B cell (primary cell): ENCODE results near the gene DDR1. TPM values are rescaled to one million over a fixed set of nuclear protein-coding genes. Genes with fewer than 3 reads are reported as not detected.

Experiments
- ATAC-seq: fragments of 200-7000 bp; cut with Tn5 transposase; one replicate; pipeline ENCODE4 v1.10.0; 2021; ENCODE audit warnings: low read depth, mild to moderate bottlenecking, moderate number of reproducible peaks, moderate library complexity
- CTCF ChIA-PET: fragments of 350-600 bp; sonication (Branson Sonifier 250); formaldehyde crosslinking; loops from one replicate; lab custom pipeline; 2021; ENCODE audit warnings: antibody characterized with exemption, inconsistent platforms; lab: Charles Lee
- POLR2A ChIA-PET: fragments of 350-600 bp; sonication (Branson Sonifier 250); formaldehyde crosslinking; loops from one replicate; lab custom pipeline; 2021; ENCODE audit warnings: antibody characterized with exemption; lab: Charles Lee
- DNase-seq: peaks from one replicate; pipeline ENCODE4 v3.0.0; 2013
- H2AFZ ChIP-seq: 2 replicates; pipeline ENCODE4 v1.6.1; 2012; ENCODE audit warnings: mild to moderate bottlenecking, low read depth, low read length; ENCODE audit not compliant: insufficient read depth, poor library complexity, severe bottlenecking
- H3K27ac ChIP-seq, 2 donors: 1 replicate in 1 of 2; 2 replicates in 1 of 2; pipeline ENCODE4 v1.5.1; 2012 to 2013; ENCODE audit warnings: low read length in 2 of 2, mild to moderate bottlenecking in 2 of 2, moderate library complexity in 1 of 2
- H3K27me3 ChIP-seq, 4 experiments: fragments of 200-600 bp in 1 of 4; sonication (generic) in 1 of 4; replicated peaks in 1 of 4; 1 replicate in 2 of 4; 2 replicates in 2 of 4; pipeline versions ENCODE4 v1.6.1 to v1.7.0; 2013 to 2016; ENCODE audit warnings: low read length in 3 of 4, mild to moderate bottlenecking in 2 of 4, mixed read lengths in 1 of 4, moderate library complexity in 1 of 4; ENCODE audit not compliant: insufficient read depth in 4 of 4, control insufficient read depth in 3 of 4; ENCODE audit errors: control extremely low read depth in 1 of 4
- H3K36me3 ChIP-seq, 2 experiments: replicated peaks in 1 of 2; 1 replicate in 1 of 2; 2 replicates in 1 of 2; pipeline versions ENCODE4 v1.6.1 to v1.7.1; 2013; ENCODE audit warnings: low read length in 1 of 2; ENCODE audit not compliant: insufficient read depth in 2 of 2, control insufficient read depth in 1 of 2; ENCODE audit errors: control extremely low read depth in 1 of 2, extremely low read depth in 1 of 2
- H3K4me1 ChIP-seq, 2 donors: fragments of 200-600 bp in 1 of 2; sonication (generic) in 1 of 2; 1 replicate in 1 of 2; 2 replicates in 1 of 2; pipeline versions ENCODE4 v1.5.1 to v1.6.1; 2013 to 2017; ENCODE audit warnings: low read length in 2 of 2; ENCODE audit not compliant: control insufficient read depth in 2 of 2, insufficient read depth in 2 of 2
- H3K4me2 ChIP-seq: replicated peaks from 2 replicates; pipeline ENCODE3; 2012; ENCODE audit warnings: mild to moderate bottlenecking, low read depth, low read length; ENCODE audit not compliant: poor library complexity, severe bottlenecking
- H3K4me3 ChIP-seq, 5 experiments: fragments of 200-600 bp in 1 of 5; sonication (generic) in 1 of 5; 1 replicate in 3 of 5; 2 replicates in 2 of 5; pipeline versions ENCODE4 v1.5.1 to v1.7.0; 2011 to 2016; ENCODE audit warnings: low read length in 4 of 5, mild to moderate bottlenecking in 4 of 5, low read depth in 2 of 5, control low read depth in 1 of 5, moderate library complexity in 1 of 5; ENCODE audit not compliant: insufficient read depth in 1 of 5; ENCODE audit errors: control extremely low read depth in 1 of 5, extremely low read depth in 1 of 5
- H3K79me2 ChIP-seq: fragments of 200-600 bp; sonication (generic); one replicate; pipeline ENCODE4 v1.6.0; 2016; ENCODE audit warnings: low read length; ENCODE audit not compliant: control insufficient read depth, insufficient read depth
- H3K9ac ChIP-seq: fragments of 200-600 bp; sonication (generic); 2 replicates; pipeline ENCODE4 v1.6.1; 2017; ENCODE audit warnings: mild to moderate bottlenecking, low read length, moderate library complexity
- H3K9me3 ChIP-seq, 3 donors: one replicate each; pipeline versions ENCODE4 v1.6.1 to v1.7.1; 2013; ENCODE audit warnings: low read length in 2 of 3; ENCODE audit not compliant: control insufficient read depth in 2 of 3, insufficient read depth in 1 of 3; ENCODE audit errors: control extremely low read depth in 1 of 3
- H4K20me1 ChIP-seq: 2 replicates; pipeline ENCODE4 v1.6.0; 2012; ENCODE audit warnings: mild to moderate bottlenecking, low read length; ENCODE audit not compliant: insufficient read depth, control insufficient read depth, poor library complexity, severe bottlenecking
- H3K27ac Mint-ChIP-seq: one replicate; pipeline ENCODE4 v1.8.0; 2021; ENCODE audit warnings: mixed read lengths
- H3K27me3 Mint-ChIP-seq: one replicate; pipeline ENCODE4 v1.8.0; 2021; ENCODE audit warnings: mixed read lengths
- H3K4me1 Mint-ChIP-seq: one replicate; pipeline ENCODE4 v1.8.0; 2021; ENCODE audit warnings: mixed read lengths
- H3K4me3 Mint-ChIP-seq: one replicate; pipeline ENCODE4 v1.8.0; 2021; ENCODE audit warnings: mixed read lengths
- H3K9me3 Mint-ChIP-seq: one replicate; pipeline ENCODE4 v1.8.0; 2022; ENCODE audit warnings: mixed read lengths; ENCODE audit not compliant: insufficient read depth
- EZH2 ChIP-seq: IDR thresholded peaks from 2 replicates; pipeline ENCODE4 v1.6.1; 2012; ENCODE audit warnings: borderline replicate concordance, low read depth, mild to moderate bottlenecking, moderate library complexity, low read length; ENCODE audit not compliant: insufficient read depth, poor library complexity, severe bottlenecking
- WGBS: methylation state at CpG from one replicate; pipeline ENCODE4 v1.1.5; 2013; ENCODE audit warnings: missing lambda C conversion rate; ENCODE audit not compliant: insufficient coverage; 5-methylcytosine and 5-hydroxymethylcytosine counted together
- intact Hi-C: fragments of 100-400 bp; cut with micrococcal nuclease; formaldehyde crosslinking; loops from one replicate; pipeline ENCODE4 v1.10.0; 2022
- polyA plus RNA-seq: library from polyadenylated mRNA; depleted of rRNA; stranded (reverse); fragments of >200 nt; gene quantifications from 2 replicates; pipeline ENCODE4 v1.2.3, GENCODE V29; 2012
- total RNA-seq, 2 donors: library from RNA; stranded (reverse); fragments of 120-200 nt in 1 of 2; gene quantifications; 1 replicate in 1 of 2; 2 replicates in 1 of 2; pipeline versions ENCODE4 v1.2.3 to v1.2.4, GENCODE V29; 2013 to 2022
- TF ChIP-seq, protein P1 (sequence below): fragments of 200-600 bp; IDR thresholded peaks from one replicate; pipeline ENCODE4 v1.8.0; 2022; ENCODE audit warnings: antibody characterized with exemption, mild to moderate bottlenecking

DDR1 gene
- total and polyA plus RNA-seq, 2 donors (not counting 1 experiment from before 2014, with no cell fraction given), result 28.8 to 61.7 TPM

DNA sequence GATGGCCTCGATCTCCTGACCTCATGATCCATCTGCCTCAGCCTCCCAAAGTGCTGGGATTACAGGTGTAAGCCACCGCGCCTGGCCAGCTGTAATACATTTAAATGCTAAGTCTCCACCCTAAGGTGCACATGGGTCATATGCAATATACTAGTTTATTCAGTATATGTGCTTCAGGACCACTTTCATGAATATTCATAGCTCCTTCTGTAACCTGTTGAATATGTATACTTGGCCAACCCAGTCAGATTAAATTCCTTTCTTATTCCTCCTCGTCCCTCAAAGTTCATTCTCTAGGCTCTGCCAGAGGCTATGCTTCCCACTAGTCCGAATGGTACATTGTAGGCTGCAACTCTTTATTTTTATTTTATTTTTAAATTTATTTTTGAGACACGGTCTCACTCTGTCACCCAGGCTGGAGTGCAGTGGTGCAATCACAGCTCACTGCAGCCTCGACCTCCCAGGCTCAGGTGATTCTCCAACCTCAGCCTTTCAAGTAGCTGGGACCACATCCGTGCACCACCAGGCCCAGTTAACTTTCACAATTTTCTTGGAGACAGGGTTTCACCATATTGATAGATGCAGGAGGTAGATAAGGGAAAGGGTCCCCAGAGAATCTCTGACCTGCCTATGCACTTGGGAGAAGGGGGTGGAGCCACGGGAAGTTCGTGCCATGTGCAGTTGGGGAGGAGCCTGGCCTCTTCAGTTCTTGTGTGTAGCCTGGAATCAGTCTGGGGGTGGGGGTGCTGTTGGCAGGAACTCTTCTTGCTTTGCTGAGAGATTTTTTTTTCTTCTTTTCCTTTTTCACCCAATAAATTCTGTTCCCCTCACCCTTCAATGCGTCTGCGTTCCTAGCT lies 41.3 kb upstream of the DDR1 start:
- WGBS, result 84% methylated on average over 5 of the region's 12 CpGs
- Mint-ChIP-seq H3K27ac (no peak overlapping the region), H3K4me3 (no peak overlapping the region), H3K27me3 (peaks cover 30% of the 10 kb centered on the region), H3K9me3 (no peaks in the 10 kb centered on the region), H3K4me1 (peaks cover 5% of the 10 kb centered on the region)
- intact Hi-C loops, result no loop called here
- H3K9ac ChIP-seq, result no peak overlapping the region
- H3K4me3 ChIP-seq, result no peak overlapping the region
- peaks cover 6 to 9% of the 10 kb centered on the region in 2 donors for H3K4me1 ChIP-seq
- peaks cover 0 to 4% (median 0%) of the 10 kb centered on the region in 4 experiments for H3K27me3 ChIP-seq
- ATAC-seq, result no peak
- no peaks in the 10 kb centered on the region for H3K79me2 ChIP-seq
- H3K36me3 ChIP-seq, result no peaks in the 10 kb centered on the region
- no peaks in the 10 kb centered on the region for H3K9me3 ChIP-seq
- ChIA-PET CTCF (interaction anchor here (1.0 to 1.2 kb wide), 2 partner anchors 13 to 22 kb away, joined by 3 to 4 read pairs; no protein-coding TSS in a partner anchor), POLR2A (no interaction called here)
- no peak overlapping the region for H3K4me2 ChIP-seq
- no peak for DNase-seq
- H2AFZ ChIP-seq, result no peak overlapping the region
- TF ChIP-seq, protein P1, sequence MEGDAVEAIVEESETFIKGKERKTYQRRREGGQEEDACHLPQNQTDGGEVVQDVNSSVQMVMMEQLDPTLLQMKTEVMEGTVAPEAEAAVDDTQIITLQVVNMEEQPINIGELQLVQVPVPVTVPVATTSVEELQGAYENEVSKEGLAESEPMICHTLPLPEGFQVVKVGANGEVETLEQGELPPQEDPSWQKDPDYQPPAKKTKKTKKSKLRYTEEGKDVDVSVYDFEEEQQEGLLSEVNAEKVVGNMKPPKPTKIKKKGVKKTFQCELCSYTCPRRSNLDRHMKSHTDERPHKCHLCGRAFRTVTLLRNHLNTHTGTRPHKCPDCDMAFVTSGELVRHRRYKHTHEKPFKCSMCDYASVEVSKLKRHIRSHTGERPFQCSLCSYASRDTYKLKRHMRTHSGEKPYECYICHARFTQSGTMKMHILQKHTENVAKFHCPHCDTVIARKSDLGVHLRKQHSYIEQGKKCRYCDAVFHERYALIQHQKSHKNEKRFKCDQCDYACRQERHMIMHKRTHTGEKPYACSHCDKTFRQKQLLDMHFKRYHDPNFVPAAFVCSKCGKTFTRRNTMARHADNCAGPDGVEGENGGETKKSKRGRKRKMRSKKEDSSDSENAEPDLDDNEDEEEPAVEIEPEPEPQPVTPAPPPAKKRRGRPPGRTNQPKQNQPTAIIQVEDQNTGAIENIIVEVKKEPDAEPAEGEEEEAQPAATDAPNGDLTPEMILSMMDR, result no peak
- TF ChIP-seq EZH2, result no peak
- no peaks in the 10 kb centered on the region for H4K20me1 ChIP-seq
- no peak overlapping the region for H3K27ac ChIP-seq

DNA sequence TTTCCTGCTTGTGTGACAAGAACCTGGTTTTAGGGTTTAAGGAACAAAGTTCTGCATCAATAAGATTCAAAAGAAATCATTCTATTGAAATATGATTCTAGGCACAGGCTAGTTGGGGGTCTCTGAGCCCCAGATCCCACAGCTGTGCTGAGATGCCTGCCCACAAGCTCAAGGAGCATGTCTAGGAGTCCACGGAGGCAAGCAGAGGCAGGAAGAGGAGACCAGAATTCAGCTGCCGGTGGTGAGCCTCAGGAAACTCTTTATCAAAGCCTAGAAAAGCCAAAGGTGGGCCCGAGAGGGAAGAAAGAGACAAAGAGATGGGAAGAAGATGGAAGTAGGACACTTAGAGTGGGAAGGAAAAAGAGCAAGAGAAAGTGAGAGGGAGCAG lies 40.7 kb upstream of the DDR1 start:
- intact Hi-C loops, result no loop called here
- peaks cover 30% of the 10 kb centered on the region for H3K27me3 Mint-ChIP-seq
- H3K27ac Mint-ChIP-seq, result no peak overlapping the region
- H3K4me3 Mint-ChIP-seq, result no peak overlapping the region
- H3K9ac ChIP-seq, result no peak overlapping the region
- H3K79me2 ChIP-seq, result no peaks in the 10 kb centered on the region
- H3K4me1 Mint-ChIP-seq, result peaks cover 3% of the 10 kb centered on the region
- TF ChIP-seq, protein P1, result no peak
- TF ChIP-seq EZH2, result no peak
- H2AFZ ChIP-seq, result no peak overlapping the region
- H3K9me3 Mint-ChIP-seq, result no peaks in the 10 kb centered on the region
- no peak overlapping the region for H3K27ac ChIP-seq
- no peak for DNase-seq
- H3K4me2 ChIP-seq, result no peak overlapping the region
- CTCF ChIA-PET, result interaction anchor here (1.0 to 1.2 kb wide), 3 partner anchors 13 to 121 kb away, joined by 3 to 4 read pairs (median 3); no protein-coding TSS in a partner anchor
- no peaks in the 10 kb centered on the region for H3K9me3 ChIP-seq
- POLR2A ChIA-PET, result no interaction called here
- WGBS, result 0% methylated on average over 3 of the region's 3 CpGs
- no peaks in the 10 kb centered on the region for H4K20me1 ChIP-seq
- peaks cover 0 to 4% (median 0%) of the 10 kb centered on the region in 4 experiments for H3K27me3 ChIP-seq
- no peak overlapping the region for H3K4me3 ChIP-seq
- H3K36me3 ChIP-seq, result no peaks in the 10 kb centered on the region
- ATAC-seq, result no peak
- peaks cover 1 to 3% of the 10 kb centered on the region in 2 donors for H3K4me1 ChIP-seq
